HepG2 (cell line): ENCODE data around the gene IFIT5. TPM values are rescaled to one million over a fixed set of nuclear protein-coding genes. Genes with fewer than 3 reads are reported as not detected.

Source experiments
- ATAC-seq: fragments of 200-7000 bp; cut with Tn5 transposase; 3 replicates; pipeline ENCODE4 v1.9.1; 2020; ENCODE audit warnings: mild to moderate bottlenecking, moderate library complexity
- BruUV-seq: library from RNA; stranded (reverse); fragments of 400-500 nt; replicated peaks from 2 replicates; lab custom pipeline; 2021; lab: Mats Ljungman, UMichigan
- CTCF ChIA-PET: fragments of 300-600 bp; formaldehyde crosslinking; extraction: SDS; loops from one replicate; lab custom pipeline; 2021; ENCODE audit warnings: low total read pairs, inconsistent platforms, low intra/inter-chr PET ratio; lab: Yijun Ruan, JAX
- POLR2A ChIA-PET: fragments of 350-600 bp; sonication (Branson Sonifier 250); formaldehyde crosslinking; loops from one replicate; lab custom pipeline; 2020; ENCODE audit warnings: antibody characterized with exemption, inconsistent platforms; lab: Yijun Ruan, JAX
- DNase-seq: peaks from one replicate; pipeline ENCODE4 v3.0.0-alpha.2; 2015; ENCODE audit warnings: low spot score
- FAIRE-seq: peaks from 3 replicates; lab custom pipeline; 2011; peaks lifted over from hg19 to GRCh38; lab: Jason Lieb, UNC
- H2AFZ ChIP-seq: one replicate; pipeline ENCODE4 v1.6.1; 2011; ENCODE audit warnings: low read length, inconsistent platforms
- H3K27ac ChIP-seq: fragments of 300-600 bp; 3 replicates; pipeline ENCODE4 v1.8.0; 2011; ENCODE audit warnings: mixed run types, mild to moderate bottlenecking, mixed read lengths, low read length, inconsistent platforms; ENCODE audit not compliant: insufficient read depth; ENCODE audit errors: extremely low read length
- H3K27me3 ChIP-seq, 2 experiments: fragments of 200-600 bp in 1 of 2; 2 replicates in 1 of 2; 3 replicates in 1 of 2; pipeline versions ENCODE4 v1.6.0 to v1.8.0; 2011; ENCODE audit warnings: low read length in 2 of 2, mild to moderate bottlenecking in 2 of 2, moderate library complexity in 2 of 2, inconsistent platforms in 1 of 2; ENCODE audit not compliant: insufficient read depth in 2 of 2, control insufficient read depth in 1 of 2
- H3K36me3 ChIP-seq, 2 experiments: fragments of 200-600 bp in 1 of 2; replicated peaks in 1 of 2; 2 replicates in 1 of 2; 3 replicates in 1 of 2; pipeline versions ENCODE4 v1.5.1 to v1.8.0; 2011; ENCODE audit warnings: low read length in 2 of 2, inconsistent platforms in 1 of 2; ENCODE audit not compliant: insufficient read depth in 2 of 2, control insufficient read depth in 1 of 2
- H3K4me1 ChIP-seq: 2 replicates; pipeline ENCODE4 v1.5.1; 2012; ENCODE audit warnings: low read length, inconsistent platforms; ENCODE audit not compliant: insufficient read depth
- H3K4me2 ChIP-seq: 2 replicates; pipeline ENCODE4 v1.6.0; 2011; ENCODE audit warnings: low read depth, low read length, inconsistent platforms
- H3K4me3 ChIP-seq, 3 experiments: fragments of 200-600 bp in 1 of 3; sonication (generic), shearing (Covaris generic) in 1 of 3; replicated peaks in 1 of 3; 2 replicates each; pipeline ENCODE4 v1.5.1; 2011 to 2016; ENCODE audit warnings: low read length in 3 of 3, inconsistent platforms in 2 of 3, low read depth in 2 of 3, mild to moderate bottlenecking in 2 of 3, control low read depth in 1 of 3, mixed read lengths in 1 of 3; ENCODE audit not compliant: insufficient read depth in 1 of 3
- H3K79me2 ChIP-seq: one replicate; pipeline ENCODE4 v1.6.1; 2011; ENCODE audit warnings: low read length, inconsistent platforms; ENCODE audit not compliant: insufficient read depth
- H3K9ac ChIP-seq: 2 replicates; pipeline ENCODE4 v1.6.0; 2011; ENCODE audit warnings: mild to moderate bottlenecking, low read depth, low read length, inconsistent platforms; ENCODE audit not compliant: insufficient read depth
- H3K9me3 ChIP-seq: 2 replicates; pipeline ENCODE4 v1.5.1; 2012; ENCODE audit warnings: mild to moderate bottlenecking, low read length
- H4K20me1 ChIP-seq: 2 replicates; pipeline ENCODE4 v1.6.0; 2011; ENCODE audit warnings: inconsistent platforms, mild to moderate bottlenecking, low read length, moderate library complexity; ENCODE audit not compliant: insufficient read depth
- TEAD2 ChIP-seq: sonication (generic); formaldehyde crosslinking; IDR thresholded peaks from 2 replicates; pipeline ENCODE4 v1.9.0; 2021; ENCODE audit warnings: missing genetic modification reagents
- WGBS: methylation state at CpG from one replicate; pipeline ENCODE4 v1.1.6; 2017; ENCODE audit warnings: low lambda C conversion rate; 5-methylcytosine and 5-hydroxymethylcytosine counted together
- in situ Hi-C: cut with HindIII; loops from 2 replicates; pipeline ENCODE4 v1.10.0; 2017; ENCODE audit warnings: low pct_unique_long_range_greater_than_20kb; ENCODE audit not compliant: extremely low pct_ligation_motif_present
- intact Hi-C: fragments of 100-400 bp; cut with micrococcal nuclease; formaldehyde crosslinking; loops from one replicate; pipeline ENCODE4 v1.10.0; 2022; ENCODE audit not compliant: unreplicated experiment
- polyA plus RNA-seq, 8 experiments: library from polyadenylated mRNA; depleted of rRNA in 3 of 8; stranded (reverse) in 7 of 8; unstranded in 1 of 8; fragments of >200 nt; fragmentation: Illumina TruSeq in 4 of 8; extraction: Trizol in 4 of 8; gene quantifications; 2 replicates each; pipeline versions ENCODE4 v1.2.1 to v1.2.3, GENCODE V29; 2011 to 2016; ENCODE audit warnings: low read depth in 4 of 8, missing spikeins in 1 of 8, mixed read lengths in 1 of 8; ENCODE audit not compliant: insufficient read depth in 1 of 8
- total RNA-seq, 5 experiments: library from RNA; depleted of rRNA; stranded (reverse); fragments of >200 nt; fragmentation: Illumina TruSeq; extraction: Trizol; gene quantifications; 2 replicates each; pipeline ENCODE4 v1.2.3, GENCODE V29; 2016; ENCODE audit warnings: low read depth in 1 of 5
- TF ChIP-seq, protein P1 (sequence below), 2 experiments: IDR thresholded peaks; 2 replicates each; pipeline ENCODE4 v1.6.1; 2011 to 2012; ENCODE audit warnings: low read length in 2 of 2, borderline replicate concordance in 1 of 2, low read depth in 1 of 2, mild to moderate bottlenecking in 1 of 2, moderate library complexity in 1 of 2

IFIT5 gene
- total and polyA plus RNA-seq, 2 of the 13 experiments (the other 11 are each of a cell fraction or from before 2014, with no cell fraction given) = 2.2 to 8.3 TPM

DNA sequence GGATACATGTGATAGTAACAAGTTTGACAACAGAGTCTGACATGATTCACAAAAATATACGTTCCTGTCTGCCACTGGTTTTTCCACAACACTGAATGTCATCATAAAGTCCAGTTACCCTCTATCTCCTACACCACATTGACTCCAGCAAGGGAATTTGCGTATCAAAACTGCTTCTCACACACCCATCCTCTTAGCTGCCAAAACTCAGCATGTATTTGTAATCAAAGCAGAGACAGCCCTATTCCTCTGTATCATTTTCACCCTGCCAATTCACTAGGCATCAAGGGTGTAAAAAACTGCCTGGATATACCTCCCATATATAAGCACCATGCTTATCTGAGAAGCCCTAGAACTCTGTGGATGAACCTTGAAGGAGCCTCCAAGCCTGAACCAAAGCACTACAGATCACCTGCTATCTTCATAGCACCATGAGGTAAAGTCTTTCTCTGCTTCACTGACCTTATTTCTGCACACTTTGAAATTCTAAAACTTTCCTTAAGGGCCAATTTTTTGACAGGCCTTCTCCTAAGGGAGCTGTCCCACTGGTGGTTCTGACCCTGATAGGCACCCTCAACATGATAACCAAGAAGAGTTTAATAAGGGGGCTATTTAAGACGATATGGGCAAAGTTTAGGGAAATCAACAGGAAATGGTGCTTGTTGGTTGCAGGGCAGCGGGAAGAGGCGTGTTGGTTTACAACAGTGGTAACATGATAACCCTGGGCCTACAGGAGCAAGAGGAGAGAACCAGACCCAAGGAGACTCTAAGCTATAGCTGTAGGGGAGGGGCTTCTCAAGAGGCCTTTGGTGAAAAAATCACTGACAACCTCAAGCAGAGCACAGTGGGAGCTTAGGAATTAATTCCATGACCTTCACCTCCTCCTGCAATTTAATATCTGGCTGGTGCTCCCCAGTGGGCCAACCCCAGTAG, 36.4 kb upstream of the IFIT5 start, which contains the start of gene IFIT1B:
Gene IFIT1B, plus strand, starts transcription at position 352 of the 933 bp plus-strand sequence. Its CDS starts 80 bp downstream, at position 432.
- 61% methylated on average over 5 of the region's 5 CpGs for WGBS
- ATAC-seq (no peak), FAIRE-seq (no peak), DNase-seq (no peak)
- Histone ChIP-seq H4K20me1 (no peaks in the 10 kb centered on the region), H3K79me2 (no peaks in the 10 kb centered on the region), H3K9me3 (no peaks in the 10 kb centered on the region), H2AFZ (no peak within 1 kb of the TSS), H3K36me3 (no peaks in the 10 kb centered on the region), H3K4me1 (peaks cover 30% of the 10 kb centered on the region), H3K27ac (no peak within 1 kb of the TSS), H3K27me3 (no peaks in the 10 kb centered on the region), H3K4me3 (no peak within 1 kb of the TSS), H3K4me2 (no peak within 1 kb of the TSS), H3K9ac (no peak within 1 kb of the TSS)
- BruUV-seq = no TSS peak
- ChIA-PET CTCF (no interaction called here), POLR2A (no interaction called here)
- in situ Hi-C loops = no loop called here
- intact Hi-C loops = no loop called here
- TF ChIP-seq TEAD2 (CRISPR knock-in tag) = no peak
- TF ChIP-seq, protein P1, sequence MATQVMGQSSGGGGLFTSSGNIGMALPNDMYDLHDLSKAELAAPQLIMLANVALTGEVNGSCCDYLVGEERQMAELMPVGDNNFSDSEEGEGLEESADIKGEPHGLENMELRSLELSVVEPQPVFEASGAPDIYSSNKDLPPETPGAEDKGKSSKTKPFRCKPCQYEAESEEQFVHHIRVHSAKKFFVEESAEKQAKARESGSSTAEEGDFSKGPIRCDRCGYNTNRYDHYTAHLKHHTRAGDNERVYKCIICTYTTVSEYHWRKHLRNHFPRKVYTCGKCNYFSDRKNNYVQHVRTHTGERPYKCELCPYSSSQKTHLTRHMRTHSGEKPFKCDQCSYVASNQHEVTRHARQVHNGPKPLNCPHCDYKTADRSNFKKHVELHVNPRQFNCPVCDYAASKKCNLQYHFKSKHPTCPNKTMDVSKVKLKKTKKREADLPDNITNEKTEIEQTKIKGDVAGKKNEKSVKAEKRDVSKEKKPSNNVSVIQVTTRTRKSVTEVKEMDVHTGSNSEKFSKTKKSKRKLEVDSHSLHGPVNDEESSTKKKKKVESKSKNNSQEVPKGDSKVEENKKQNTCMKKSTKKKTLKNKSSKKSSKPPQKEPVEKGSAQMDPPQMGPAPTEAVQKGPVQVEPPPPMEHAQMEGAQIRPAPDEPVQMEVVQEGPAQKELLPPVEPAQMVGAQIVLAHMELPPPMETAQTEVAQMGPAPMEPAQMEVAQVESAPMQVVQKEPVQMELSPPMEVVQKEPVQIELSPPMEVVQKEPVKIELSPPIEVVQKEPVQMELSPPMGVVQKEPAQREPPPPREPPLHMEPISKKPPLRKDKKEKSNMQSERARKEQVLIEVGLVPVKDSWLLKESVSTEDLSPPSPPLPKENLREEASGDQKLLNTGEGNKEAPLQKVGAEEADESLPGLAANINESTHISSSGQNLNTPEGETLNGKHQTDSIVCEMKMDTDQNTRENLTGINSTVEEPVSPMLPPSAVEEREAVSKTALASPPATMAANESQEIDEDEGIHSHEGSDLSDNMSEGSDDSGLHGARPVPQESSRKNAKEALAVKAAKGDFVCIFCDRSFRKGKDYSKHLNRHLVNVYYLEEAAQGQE (IDR thresholded peaks at IDR 0.05; ENCODE audit: borderline replicate concordance in 1 of 2, low read depth in 1 of 2, low read length in 2 of 2) = peak in 1 of 2 experiments; percentile 64; a peak in 1 of 4 replicates
